HG02852 (cell line): ENCODE results near the gene UBA1.

Source experiments
- ATAC-seq: cut with Tn5 transposase; IDR thresholded peaks from one replicate; pipeline ENCODE4 v1.9.1; 2021; ENCODE audit warnings: mild to moderate bottlenecking, moderate library complexity; ENCODE audit not compliant: unreplicated experiment

UBA1 gene

GRCh38 chrX:47193475-47194193 lies at the start of gene UBA1:
Gene UBA1, plus strand, starts transcription at chrX:47193829. Its CDS starts 4,974 bp downstream, at chrX:47198803.
- peak; percentile 85 for ATAC-seq

- peak; percentile 1 for ATAC-seq
Measured at GRCh38 chrX:47143894-47144625, 49.6 kb upstream of the UBA1 start.

DNA sequence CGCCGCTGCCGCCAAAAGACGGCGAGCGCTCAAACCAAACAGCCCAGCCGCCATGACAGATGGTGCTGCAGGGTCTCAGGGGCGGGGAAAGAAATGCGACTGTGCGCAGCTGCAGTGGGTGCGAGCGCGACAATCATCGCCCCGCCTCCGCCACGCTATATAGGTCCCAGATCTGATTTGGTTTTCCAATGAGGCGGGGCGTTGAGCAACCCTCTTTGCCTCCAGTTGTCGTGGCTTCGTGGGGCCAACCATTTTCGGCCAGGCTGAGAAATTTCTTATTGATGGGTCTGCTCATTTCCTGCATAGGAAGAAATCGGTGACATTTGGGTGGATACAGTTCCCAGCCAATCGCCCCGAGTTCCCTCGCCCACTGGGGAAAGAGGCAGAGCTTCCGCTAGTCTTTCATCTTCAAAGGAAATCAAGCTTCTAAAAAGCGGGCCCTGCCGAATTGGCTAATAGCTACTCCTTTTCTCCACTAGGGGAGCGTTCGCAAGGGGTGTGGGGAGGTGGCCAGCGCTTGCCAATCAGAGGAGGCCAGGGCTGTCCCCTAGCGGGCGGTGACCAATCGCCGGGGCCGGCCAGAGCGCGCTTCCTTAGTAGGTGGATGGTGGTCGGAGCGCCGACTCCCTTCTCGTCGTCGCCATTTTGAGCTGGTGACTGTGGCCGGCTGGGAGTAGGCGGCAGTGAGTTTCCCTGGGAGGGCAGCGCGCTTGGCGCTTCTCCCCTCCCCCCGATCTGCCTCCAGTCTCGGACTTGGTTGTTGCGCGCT lies 48.8 kb upstream of the UBA1 start, which contains the start of the genes NDUFB11 and RBM10:
TSS of gene NDUFB11 (minus strand) at position 77 of the 769 bp plus-strand sequence. CDS start at position 54, 23 bp downstream.
TSS of gene RBM10 (plus strand) at position 596 of the 769 bp plus-strand sequence. CDS start 2,261 bp downstream, outside the sequence.
- ATAC-seq, result peak; percentile 87

DNA sequence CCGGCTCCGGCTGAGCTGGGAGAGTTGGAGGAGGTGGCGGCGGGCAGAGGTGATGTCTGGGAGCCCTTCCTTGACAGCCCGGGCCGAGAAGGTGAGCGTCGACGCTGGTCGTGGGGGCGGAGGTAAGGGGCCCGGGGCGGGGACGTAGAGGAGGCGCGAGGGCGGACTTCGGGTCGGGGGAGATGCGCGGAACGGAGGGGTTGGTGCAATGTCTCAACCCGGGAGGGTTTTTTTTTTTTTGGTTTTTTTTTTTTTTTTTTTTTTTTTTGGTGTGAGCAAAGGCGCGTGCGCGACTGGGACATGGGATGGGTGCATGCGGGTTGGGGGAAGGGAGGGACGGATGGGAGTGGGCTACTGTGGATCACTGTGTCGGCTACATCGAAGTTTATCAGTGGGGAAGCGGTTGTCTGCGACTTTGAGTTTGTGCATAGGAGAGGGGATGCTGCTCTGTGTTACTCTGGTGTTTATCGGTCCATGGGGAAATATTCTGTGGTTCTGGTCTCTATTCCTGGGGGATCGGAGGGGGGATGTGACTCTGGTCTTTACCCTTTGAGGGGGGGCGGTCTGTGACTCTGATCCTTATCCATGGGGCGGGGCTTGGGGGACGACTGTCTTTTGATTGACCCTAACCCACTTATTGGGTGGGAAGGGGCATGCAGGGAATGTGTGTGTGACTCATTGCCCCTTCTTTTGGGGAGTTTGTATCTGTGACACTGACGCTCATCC lies 48.1 kb upstream of the UBA1 start:
- peak; percentile 35 for ATAC-seq

DNA sequence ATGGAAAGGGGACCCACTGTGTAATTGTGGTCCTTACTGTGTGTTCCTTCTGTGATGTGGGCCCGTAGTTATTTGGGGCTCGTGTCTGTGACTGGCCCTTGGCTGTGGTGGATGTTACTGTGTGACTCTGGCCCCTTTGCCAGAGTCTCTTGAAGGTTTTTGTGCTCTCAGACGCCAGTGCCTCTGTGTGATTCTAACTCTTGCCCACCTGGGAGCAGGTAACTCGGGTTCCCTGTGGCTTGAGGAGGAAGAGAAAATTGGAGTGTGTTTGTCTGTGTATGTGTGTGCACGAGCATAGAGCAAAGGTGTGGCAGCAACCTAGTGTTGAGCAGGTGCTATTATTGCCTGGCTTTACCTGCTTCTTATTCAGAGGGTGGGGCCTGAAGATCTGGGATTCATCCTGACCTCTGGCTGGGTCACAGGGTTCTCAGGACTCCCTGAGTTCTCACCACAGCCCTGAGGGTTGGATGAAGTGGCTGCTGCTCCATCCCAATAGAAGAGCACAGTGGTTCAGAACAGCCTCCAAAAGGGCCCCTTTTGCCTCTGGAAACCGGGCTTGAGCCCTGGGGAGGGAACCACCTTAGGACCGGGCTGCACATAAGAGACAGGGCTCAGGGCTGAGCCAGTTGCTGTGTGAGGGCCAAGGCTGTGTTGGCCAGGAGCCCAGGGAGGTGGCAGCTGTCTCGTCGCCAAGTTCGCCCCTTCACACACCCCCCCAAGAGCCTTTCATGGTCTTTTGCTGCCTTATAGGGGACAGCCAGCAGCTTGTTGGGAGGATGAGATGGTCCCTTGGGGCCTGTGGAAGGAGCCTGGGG lies 47.3 kb upstream of the UBA1 start:
- ATAC-seq, result no peak

DNA sequence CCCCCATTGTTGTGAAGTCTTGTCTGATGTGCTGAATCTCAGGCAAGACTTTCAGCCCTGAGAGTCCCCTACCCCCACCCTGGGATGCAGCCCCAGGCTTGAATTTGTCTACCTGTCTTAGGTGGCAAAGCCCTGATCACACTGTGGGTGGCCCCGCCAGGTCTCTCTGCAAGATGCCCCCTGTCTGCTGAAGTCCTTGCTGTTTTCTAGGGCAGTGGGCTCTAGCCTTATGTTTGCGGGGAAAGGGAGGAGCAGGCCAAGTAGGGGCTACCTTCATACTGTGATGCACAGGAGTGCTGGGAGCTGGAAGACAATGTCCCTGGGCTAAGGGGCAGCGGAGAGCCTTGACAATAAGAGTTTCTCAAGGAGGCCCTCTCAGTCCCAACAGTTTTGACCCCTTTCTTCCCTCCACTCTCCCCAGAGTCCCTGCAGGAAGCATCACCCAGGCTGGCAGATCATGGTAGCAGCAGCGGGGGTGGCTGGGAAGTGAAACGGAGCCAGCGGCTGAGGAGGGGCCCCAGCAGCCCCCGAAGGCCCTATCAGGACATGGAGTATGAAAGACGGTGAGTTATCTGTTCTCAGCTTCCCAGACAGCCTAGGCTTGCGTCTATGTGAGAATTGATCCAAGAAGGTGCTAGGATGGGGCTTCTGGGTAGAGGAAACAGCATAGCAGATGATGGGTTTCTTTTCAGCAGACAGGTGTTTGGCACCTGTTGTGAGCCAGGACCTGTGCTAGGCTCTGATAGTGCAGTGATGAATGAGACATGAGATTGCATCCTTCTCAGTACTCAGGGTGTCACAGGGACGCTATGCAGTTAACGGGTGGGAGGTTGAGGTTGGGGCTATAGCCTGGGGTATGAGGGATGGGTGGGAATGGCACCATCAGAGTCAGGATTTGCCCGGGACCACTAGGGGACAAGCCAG lies 46.4 kb upstream of the UBA1 start:
- no peak for ATAC-seq

- ATAC-seq, result no peak
Measured at GRCh38 chrX:47148946-47149345, 44.7 kb upstream of the UBA1 start.

DNA sequence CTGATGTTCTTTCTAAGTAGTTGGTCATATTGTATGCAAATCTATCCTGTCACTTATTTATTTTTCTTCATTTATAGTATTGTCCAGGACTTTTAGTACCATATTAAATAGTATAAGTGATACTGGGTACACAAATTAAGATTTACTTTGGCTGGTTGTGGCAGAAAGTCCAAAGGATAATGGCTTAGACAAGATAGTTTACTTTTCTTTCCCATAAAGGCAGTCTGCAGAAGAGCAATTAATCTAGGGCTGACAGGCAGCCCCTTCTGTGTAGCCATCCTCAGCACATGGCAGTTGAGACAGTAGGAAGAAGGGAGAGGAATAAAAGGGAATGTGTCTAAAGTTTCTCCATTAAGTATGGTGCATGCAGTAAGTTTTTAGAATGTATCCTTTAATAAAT lies 42.2 kb upstream of the UBA1 start:
- no peak for ATAC-seq

DNA sequence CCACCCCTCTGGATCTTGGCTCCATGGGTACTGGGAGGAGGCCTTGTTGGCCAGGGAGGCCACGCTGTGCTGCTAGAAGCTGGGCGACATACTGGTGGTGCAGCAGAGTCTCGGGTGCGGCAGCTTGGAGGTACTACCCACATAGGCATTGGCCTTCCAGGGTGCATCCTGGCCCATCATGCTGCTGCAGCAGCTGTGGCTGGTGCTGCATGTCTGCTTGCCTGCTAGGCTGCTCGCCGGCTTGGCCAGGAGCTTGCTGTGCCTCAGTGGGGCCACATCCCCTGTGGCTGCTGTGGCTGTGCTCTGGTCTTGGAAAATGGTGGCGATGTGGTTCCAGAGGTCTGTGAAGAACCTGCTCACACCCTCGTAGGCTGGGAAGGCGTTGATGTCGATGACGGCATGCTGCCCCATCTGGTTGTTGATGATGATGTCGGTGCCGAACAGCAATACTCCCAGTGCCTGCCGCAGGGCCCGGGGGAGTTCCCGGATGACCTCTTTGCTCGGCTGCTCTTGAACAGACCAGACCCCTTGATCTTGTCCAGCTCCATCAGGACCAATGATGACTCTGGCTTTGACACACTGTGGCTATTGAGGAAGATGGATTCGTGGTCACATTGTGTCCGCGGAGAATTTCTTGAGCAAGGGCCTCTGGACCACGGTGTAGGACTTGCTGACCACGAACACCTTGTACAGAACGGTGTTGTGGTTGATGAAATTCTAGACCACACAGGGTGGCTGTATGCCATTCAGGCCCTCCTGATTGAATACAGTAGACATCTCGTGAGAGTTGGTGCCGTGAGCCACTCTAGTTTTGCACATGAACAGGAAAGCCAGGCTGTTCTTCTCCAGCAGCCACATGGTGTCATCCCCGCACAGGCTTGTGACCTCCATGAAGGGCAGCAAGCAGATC lies 36.8 kb upstream of the UBA1 start:
- ATAC-seq, result no peak

DNA sequence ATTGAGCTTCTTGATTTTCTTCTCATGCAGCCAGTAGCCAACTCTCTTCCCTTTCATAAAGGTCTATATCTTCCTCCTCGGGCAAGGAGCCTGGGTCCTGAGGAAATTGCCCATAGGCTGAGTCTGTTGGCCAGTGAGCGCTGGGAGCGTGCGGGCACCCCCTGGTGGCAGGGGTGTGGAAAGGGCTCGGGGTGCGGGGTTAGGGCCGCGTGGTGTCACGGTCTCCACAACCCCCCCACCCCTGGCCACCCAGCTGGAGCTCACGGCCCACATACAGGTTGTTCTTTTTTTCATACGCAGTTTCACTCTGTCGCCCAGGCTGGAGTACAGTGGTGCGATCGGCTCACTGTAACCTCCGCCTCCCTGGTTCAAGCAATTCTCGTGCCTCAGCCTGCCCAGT lies 35.5 kb upstream of the UBA1 start:
- ATAC-seq, result no peak

GRCh38 chrX:47158781-47159180 lies 34.8 kb upstream of the UBA1 start:
- ATAC-seq, result no peak

- no peak for ATAC-seq
Measured at GRCh38 chrX:47160781-47161180, 32.8 kb upstream of the UBA1 start.

DNA sequence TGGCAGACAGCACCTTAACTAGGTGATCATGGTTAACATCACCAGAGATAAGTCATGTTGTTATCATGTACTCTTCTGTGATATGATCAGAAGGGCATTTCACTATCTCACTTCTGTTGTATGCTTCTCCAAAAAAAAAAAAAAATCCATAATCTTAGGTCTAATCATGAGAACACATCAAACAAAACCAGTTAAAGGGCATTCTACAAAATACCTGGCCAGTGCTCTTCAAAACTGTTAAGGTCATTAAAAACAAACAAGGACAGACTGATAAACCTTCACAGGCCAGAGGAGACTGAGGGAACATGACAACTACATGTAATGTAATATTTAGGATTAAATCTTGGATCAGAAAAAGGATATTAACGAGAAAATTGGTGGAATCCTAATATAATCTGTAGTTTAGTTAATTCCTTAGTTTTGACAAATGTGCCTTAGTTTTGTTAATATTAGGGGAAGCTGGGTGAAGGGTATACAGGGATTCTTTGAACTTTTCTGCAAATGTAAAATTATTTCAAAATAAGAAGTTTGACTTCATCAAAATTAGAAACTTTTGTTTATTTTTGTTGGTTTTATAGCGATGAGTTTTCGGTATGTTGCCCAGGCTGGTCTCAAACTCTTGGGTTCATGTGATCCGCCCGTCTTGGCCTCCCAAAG lies 30.6 kb upstream of the UBA1 start:
- no peak for ATAC-seq

- no peak for ATAC-seq
Measured at GRCh38 chrX:47164420-47164819, 29.2 kb upstream of the UBA1 start.

DNA sequence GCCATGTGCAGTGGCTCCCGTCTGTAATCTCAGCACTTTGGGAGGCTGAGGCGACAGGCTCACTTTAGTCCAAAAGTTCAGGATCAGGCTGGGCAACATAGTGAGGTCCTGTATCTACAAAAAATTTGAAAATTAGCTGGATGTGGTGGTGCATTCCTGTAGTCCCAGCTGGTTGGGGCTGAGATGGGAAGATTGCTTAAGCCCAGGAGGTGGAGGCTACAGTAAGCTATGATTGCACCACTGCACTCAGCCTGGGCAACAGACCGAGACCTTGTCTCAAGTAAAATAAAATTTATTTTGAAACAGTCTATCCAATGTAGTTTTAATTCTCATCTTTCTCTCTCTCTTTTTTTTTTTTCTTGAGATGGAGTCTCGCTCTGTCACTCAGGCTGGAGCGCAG lies 27.5 kb upstream of the UBA1 start:
- ATAC-seq, result no peak

DNA sequence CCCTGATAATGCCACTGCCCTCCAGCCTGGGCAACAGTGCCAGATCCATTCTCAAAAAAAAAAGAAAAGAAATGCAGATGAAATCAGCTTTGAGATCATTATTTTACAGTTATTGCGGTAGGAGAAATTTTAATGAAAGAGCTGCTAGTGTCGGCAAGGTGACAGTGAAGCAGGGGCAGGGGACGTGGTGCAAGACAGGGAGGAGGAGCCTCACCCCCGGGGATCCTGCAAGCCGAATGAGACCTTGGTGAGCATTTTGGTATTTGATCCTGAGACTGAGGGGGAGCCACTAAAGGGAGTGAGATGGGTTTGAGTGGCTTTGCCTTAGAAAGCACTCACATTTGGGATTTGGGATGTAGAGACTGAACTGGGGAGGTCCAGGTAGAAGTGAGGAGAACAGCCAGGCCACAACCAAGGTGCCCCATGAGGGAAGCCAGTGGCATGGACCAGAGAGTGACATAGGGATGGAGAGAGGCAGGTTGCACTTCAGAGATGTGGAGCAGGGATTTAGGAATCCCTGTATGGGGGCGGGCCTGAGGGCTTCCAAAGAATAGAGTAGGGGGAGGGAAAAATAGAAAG lies 25.0 kb upstream of the UBA1 start:
- ATAC-seq, result no peak

DNA sequence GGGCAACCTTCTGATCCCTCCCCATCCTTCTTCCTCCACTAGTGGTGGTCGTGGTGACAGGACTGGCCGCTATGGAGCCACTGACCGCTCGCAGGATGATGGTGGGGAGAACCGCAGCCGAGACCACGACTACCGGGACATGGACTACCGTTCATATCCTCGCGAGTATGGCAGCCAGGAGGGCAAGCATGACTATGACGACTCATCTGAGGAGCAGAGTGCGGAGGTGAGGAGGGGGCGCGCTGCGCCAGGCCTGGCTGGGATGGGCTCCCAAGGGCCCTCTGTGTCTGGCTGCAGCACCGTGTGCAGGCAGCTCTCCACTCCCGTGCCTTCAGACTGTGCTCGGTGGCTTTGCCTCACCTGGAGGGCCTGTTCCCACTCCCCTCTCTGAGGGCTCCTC lies 24.4 kb upstream of the UBA1 start:
- no peak for ATAC-seq
